ENCODE results near the gene OIT3.

- no peak for TF ChIP-seq POLR2AphosphoS5 (IDR thresholded peaks at IDR 0.05; ENCODE audit: borderline replicate concordance, low read depth, low read length)
- no peak for TF ChIP-seq EZH2 (IDR thresholded peaks at IDR 0.05)
Measured at GRCh38 chr10:72910705-72911104, 17.2 kb downstream of the OIT3 start.
